Femur (tissue), 1 donor: ENCODE results near the gene OR5A1.
"Not testable (repeated sequence)": the region's sequence is repeated elsewhere in the genome, so short reads cannot be mapped to it uniquely, and the experiment has no call there.

Experiments
- DNase-seq: peaks from one replicate; pipeline ENCODE4 v3.0.0-alpha.2; 2017

OR5A1 gene

DNA sequence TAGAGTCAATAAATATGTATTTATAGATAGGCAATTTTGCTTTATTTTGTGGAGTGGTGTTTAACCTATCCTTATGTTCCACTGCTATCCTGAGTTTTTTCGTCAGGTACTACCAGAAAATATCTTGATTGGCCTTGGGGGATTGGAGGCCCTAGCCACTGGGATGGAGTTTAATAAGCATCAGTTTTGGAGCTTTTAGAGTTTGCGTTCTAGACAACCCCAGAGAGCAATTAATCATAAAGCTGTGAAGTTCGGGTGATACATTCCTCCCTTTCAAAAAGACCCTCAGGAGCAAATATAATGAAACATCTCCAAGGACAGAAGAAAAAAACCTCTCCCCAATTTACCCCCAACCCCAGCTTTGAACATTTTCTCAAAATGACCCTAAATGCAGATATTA lies at the start of gene OR5A1:
Gene OR5A1, plus strand, starts transcription at position 301 of the 400 bp plus-strand sequence. CDS start 6,700 bp downstream, outside the sequence.
- no peak for DNase-seq

DNA sequence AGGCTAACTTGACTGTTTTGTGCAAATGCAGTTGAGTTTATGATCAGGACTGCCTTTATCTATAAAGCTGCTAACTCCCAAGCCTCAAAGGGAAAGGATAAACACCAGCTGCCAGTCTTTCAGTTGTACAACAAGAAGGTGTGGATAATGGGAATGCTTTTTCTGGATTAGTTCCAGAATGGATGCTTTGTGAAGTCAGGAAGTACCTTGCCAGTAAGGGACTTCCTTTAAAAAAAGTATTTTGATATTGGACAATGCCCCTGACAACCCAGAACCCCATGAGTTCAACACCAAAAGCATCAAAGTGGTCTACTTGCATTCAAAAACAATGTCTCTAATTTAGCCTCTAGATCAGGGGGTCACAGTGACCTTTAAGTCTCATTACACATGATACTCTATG lies 42.1 kb upstream of the OR5A1 start:
- DNase-seq = no peak

DNA sequence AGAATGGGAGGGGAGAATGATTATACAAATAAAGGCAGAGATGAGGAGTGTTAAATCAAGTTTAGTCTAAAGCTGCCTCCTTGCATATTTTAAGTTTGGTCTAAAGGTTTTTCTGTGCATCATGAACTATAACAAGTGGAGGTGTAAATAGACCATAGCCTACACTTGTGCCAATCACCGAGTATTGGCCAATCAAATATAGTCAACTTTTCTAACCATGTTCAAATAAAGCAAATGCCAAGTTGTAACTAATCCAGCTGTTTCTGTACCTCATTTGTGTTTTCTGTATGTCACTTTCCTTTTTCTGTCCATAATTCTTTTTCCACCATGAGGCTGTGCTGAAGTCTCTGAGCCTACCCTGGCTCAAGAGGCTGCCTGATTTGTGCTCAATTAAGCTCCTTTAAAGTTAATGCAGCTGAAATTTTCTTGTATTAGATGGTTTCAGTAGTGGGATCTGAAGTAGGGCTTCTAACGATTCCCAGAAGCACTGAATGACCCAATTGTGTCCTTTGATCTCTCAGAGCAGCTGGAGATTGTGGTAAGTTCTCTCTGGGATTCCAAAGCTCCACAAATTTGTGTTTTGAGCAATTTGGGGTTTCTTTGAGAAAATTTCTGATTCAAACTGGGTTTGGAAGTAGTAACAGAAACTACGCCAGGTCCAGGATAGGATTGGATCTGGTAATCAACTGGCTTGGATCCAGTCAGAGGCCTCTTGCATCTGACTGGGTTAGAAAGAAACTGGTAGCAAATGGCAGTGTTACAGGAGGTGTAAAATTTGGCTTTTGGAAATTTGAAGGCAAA lies 35.6 kb upstream of the OR5A1 start:
- no peak for DNase-seq

DNA sequence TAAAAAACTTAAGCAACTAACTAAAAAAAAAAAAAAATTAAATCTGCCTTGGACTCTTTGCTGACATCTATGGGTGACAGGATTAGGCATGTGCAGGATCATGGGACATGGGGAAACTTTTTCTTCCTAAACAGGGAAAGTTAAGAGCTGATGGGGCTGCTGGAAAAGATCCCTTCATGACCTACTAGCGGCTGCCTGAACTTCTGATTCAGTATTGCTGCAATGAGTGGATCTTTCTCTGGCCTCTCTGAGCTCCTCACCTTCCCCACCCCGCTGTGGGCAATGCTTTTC lies 35.1 kb upstream of the OR5A1 start:
- DNase-seq = no peak

DNA sequence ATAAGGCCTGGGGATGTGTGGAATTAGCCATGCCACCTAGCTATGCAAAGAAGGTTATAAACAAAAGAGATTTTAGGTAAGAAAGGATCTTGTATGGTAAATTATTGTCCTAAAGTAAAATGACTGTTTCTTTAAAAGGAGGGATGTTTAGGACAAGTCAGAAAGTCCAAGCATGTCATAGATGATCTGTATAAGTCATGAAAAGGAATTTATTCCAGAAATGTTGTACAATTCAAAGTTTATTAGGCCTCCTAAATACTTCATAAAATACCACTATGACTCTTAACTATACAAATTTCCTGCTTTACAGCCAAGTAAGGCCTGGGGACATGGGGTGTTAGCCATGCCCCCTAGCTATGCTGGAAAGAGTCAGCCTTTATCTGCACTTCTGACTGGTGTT lies 32.7 kb upstream of the OR5A1 start:
- no peak for DNase-seq

DNA sequence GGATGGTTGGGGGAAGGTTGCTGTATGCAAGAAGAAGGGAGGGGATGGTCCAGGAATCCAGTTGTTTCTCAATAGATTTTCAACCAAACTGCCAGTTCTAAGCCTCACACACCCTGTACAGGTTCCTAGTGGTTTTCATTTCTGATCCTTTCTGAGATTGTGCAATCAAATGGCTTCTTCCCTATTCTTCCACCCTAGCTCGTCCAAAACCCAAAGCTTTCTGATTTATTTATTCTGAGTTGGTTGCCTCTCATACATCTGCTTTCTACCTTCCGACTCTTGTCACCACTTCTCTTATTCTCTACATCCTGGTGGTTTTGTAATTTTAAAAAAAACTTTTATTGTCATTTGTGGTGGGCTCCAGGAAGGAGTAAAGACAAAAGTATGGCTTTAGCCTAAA lies 22.6 kb upstream of the OR5A1 start:
- DNase-seq = no peak

DNA sequence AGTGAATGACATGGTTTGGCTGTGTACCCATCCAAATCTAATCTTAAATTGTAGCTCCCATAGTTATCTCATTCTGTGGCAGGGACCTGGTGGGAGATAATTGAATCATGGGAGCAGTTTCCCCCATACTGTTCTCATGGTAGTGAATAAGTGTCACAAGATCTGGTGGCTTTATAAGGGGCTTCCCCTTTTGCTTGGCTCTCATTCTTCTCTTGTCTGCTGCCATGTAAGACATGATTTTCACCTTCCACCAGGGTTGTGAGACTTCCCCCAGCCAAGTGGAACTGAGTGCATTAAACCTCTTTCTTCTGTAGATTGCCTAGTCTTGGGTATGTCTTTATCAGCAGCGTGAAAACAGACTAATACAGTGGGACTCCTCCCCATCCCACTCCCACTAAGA lies 21.2 kb upstream of the OR5A1 start:
- DNase-seq = no peak

DNA sequence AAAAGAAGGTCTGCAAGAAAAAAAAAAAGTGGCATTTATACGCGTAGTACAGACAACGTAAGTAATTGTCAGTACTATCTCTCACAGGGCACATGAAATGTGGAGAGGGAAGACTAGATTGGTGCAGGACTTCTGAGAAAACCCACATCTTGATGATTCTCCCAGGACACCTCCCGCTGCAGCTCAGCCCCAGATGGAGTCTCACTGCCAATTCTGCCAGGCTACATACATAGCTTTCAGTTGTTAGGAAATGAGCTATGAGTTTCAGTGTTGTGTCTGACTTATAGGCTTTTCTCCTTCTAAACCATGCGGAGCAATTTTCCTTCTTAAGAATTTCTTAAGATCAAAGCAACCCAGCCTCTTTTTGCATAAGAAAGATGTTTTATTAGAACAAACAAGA lies 19.7 kb upstream of the OR5A1 start:
- DNase-seq = no peak

DNA sequence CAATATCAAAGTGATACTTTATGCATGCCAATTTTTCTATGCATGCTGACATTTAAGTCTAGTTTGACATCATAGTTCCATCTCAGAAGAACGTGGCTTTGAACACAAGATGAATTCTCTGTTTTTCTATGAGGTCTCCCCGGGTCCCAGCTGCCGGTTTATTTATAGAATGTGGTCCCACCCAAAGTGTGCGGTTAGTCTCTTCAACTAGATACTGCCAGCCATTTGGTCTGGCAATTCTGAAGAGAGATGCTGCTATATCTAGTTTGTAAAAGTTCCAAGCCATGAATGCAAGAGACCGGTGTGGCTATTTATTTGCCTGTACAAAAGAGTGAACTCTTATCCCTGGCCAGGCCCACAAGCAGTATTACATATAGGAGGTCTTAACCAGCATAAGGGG lies 19.2 kb upstream of the OR5A1 start:
- peak; percentile 38 for DNase-seq

DNA sequence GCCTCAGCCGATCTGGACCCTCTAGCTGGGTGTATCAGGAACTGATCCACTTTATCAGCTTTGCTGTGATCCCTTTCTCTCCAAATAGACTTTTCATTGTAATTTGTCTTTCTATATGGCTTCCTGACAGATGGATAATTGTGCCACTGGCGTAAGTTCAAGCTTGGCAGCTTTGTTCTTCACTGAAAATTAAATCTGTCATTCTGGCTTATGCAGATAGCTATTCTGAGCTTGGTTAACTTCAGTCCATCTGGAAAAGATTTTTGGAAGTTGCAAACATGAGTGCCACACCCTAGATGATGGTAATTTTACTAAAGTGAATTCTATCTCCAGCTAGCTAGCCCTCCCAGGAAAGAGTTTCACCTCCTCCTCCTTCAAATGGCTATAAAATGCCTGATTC lies 18.1 kb upstream of the OR5A1 start:
- no peak for DNase-seq

DNA sequence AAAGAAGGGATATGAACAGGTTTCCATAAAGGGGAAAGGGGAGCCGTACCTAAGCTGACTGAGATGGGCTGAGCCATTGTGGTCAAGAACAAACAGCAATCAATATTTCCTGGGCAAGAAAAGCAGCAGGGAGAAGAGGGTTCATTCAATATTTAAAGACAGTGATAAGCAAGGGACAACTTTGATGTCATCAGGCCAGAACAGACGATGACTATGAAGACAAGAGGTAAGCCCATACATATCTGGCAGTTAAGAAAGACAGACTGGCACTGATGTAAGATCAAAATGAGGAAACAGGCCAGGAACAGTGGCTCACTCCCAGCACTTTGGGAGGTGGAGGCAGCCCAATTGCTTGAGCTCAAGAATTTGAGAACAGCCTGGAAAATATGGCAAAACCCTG lies 12.4 kb upstream of the OR5A1 start:
- DNase-seq = no peak

DNA sequence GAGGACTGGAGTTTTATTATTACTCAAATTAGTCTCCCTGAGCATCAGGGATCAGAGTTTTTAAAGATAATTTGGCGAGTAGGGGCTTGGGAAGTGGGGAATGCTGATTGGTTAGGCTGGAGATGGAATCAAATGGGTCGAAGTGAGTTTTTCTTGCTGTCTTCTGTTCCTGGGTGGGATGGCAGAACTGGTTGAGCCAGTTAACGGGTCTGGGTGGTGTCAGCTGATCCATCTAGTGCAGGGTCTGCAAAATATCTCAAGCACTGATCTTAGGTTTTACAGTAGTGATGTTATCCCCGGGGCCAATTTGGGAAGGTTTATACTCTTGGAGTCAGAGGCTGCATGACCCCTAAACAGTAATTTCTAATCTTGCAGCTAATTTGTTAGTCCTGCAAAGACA lies 11.1 kb upstream of the OR5A1 start:
- DNase-seq = no peak

DNA sequence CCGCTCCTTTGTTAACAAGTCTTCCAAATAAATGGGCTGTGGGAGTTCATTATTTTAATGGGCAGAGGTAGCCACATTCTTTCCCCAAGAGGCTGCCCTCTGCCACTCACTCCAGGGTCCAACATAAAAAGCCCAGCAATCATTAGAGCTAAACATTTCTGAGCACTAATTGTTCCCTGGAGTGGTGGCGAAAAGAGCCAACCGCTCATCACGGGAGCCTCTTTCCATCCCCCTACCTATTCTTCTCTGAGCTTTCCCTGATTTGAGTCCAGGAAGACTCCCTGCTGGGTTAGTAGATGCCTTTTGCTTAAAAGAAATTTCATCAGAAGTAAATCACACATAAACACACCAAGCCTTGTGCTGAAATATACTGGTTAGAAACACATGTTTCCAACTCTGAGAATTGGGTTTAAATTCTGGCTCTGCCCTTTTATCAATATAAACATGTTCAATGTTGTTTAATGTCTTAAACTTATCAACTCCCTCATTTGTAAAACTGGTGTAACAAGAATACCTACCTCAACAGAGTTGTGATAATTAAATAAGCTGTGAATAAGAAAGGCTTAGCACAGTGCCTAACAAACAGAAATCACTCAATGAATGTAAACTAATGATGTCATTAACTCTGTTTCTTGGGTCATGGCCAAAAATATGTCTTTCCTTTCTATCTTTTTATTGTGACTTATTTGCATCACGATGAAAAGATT lies 9.8 kb upstream of the OR5A1 start, which contains the start of gene OR5A2:
Gene OR5A2, minus strand, starts transcription at position 53 of the 707 bp plus-strand sequence. CDS start 3,460 bp downstream, outside the sequence.
- DNase-seq = no peak

DNA sequence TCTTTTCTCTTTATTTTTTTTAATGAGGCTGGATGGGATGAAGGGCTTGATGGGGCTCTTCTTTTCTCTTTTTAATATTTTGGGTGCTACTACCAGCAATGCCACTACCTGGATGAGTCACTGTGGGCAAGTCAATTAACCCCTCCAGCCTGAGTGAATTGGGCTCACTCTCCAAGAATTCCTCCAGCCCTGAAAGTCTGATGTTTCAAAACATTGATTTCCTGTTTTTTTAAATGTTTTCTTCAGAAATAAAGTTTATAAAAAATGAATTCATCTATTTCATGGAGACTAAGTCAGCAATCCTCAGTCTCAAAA lies 9.2 kb upstream of the OR5A1 start:
- no peak for DNase-seq

DNA sequence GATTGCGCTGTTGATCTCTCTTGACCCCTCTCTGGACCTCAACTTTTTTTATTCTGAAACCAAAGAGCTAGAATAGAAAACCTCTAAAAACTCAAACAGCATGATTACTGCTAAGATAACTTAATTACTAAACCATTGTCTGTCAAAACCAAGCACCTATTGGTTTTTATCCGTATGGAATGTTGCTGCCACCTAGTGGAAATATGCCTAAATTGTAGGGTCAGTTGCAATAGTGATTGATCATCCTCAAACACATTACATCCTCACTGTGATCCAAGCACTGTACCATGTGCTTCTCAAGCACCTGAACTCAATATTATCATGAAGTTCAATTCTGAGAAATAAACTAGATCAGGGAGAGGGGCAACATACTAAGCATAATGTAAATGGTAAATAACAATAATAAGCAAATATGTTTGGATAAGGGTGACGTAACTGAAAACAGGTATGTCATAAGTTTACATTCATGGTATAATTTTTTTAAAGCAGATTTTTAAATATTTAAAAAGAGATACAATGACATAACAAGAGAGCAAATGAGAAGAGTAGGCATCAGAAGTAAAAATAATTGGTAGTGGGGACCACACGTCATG lies 6.2 kb upstream of the OR5A1 start:
- no peak for DNase-seq

DNA sequence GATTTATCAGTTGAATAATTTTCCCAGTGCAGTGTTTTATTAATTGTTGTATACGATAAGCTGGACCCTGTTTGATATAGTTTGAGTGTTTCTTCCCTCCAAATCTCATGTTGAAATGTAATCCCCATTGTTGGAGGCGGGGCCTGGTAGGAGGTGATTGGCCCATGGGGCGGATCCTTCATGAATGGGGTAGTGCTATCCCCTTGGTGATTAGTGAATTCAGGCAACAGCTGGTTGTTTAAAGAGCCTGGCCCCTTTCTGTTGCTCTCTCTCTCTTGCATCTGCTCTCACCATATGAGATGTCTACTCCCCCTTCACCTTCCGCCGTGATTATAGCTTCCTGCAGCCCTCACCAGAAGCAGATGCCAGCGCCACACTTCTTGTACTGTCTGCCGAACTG lies 1.5 kb downstream of the OR5A1 start:
- no peak for DNase-seq

DNA sequence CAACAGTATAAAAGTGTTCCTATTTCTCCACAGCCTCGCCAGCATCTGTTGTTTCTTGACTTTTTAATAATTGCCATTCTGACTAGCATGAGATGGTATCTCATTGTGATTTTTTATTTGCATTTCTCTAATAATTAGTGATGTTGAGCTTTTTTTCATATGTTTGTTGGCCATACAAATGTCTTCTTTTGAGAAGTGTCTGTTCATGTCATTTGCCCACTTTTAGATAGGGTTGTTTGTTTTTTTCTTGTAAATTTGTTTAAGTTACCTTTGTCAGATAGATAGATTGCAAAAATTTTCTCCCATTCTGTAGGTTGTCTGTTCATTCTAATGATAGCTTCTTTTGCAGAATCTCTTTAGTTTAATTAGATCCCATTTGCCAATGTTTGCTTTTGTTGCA lies 9.4 kb downstream of the OR5A1 start:
- not testable (repeated sequence) for DNase-seq

DNA sequence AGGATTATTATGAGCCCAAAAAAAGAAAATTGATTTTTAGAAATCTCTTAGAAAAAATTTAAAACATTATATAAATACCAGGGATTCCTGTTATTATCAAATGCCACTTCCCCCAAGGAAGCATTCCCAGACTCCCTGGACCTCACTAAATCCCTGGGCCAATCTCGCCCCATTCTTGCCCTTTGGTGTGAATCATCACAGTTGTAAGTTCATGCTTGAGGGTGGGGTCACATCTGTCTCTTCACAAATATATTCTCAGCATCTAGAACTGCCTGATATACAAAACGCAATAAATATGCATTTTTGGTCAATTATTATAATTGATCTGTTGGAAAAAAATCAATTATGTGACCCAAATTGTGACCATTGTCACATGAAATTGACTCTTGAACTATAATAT lies 12.2 kb downstream of the OR5A1 start:
- DNase-seq = no peak

DNA sequence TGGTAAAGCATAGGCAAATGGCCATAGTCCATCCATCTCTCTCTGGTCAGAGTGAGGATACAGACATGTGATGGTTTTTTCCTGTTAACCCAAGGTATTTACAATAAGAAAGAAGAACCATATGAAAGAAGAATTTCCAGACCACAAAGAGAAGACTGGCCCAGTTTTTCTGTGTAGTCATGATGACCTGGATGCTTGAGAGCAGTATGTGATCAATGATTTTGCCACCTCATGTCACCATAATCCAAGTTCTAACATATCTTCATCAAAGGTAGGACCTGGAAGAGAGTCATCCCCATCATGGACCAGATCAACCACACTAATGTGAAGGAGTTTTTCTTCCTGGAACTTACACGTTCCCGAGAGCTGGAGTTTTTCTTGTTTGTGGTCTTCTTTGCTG lies 20.4 kb downstream of the OR5A1 start, which contains the start of gene OR4D6:
Gene OR4D6, plus strand, starts transcription at position 301 of the 400 bp plus-strand sequence. Its CDS starts 0 bp downstream, at position 301.
- DNase-seq = no peak

DNA sequence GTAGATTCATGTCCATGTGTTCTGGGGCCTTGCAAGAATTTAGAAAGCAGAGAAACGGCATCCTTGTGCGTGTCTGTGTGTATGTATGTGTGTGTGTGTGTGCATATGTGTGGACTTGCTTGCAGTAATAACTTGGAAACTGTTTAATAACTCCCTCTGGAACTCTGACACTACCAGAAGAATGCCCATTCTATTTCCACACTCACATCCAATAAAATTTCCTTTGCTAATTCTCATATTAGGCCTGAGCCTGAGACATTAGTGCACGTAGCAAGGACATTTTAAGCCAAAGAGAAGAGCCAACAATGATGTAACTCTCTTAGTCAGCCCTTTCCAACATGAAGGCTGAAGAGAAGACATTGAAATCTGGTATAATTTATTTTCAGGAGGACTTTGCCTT lies 23.6 kb downstream of the OR5A1 start:
- no peak for DNase-seq

DNA sequence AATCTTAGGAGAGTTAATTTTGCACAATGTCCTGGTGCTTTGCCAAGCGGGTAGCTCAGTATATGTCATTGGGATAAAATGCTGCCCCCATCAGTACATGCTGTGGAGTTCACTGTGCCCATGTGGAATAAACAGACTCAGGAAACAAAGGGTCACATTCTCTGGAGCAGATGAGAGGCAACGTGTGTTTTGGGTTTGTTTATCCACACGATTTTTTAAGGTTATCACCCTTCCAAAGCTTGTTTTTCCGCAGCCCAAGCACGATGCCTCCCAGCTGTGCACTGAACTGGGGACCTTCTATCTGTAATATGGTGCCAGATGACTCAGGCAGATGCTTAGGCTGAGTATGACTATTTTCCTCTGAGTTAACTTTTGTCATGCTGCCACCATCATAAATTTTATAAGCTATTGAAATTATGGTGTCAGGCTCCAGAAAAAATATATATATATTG lies 26.9 kb downstream of the OR5A1 start:
- peak; percentile 47 for DNase-seq

DNA sequence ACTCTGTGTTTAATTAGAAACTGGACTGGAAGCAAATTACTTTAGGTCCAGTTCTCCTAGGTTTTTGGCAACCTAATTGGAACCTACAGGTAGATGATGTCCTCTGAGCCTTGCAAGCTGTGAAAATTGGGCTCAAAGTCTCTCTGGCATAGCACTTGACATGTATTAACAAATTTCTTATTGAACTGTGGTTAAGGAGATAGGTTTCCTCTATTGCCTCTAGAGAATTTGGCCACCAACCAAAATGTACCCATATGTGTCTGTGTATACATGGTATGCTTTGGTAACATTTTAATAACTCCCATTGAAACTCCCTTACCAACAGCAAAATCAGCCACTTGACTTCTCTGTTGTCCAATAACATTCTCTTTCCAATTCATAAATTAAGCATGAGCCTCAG lies 36.7 kb downstream of the OR5A1 start, which contains the start of gene OR4D10:
Gene OR4D10, plus strand, starts transcription at position 301 of the 400 bp plus-strand sequence. CDS start 4,115 bp downstream, outside the sequence.
- DNase-seq = no peak

DNA sequence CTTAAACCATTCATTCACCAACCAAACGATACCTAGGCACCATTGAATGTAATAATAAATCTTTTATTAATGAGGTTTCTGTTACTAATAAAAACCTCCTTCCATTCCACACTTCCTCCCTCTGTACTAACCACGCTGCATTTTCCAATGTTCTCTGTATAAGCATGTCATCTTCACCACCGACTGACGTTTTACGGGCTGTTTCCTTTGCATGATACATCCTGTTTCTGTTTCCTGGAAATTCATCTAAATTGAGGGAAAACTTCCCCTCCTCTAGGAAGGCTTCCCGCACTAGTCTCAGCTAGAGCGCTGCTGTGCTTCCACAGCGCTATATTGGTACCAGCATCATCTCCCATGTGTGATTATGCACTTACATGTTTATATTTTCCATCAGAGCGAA lies 38.9 kb downstream of the OR5A1 start:
- DNase-seq = no peak

DNA sequence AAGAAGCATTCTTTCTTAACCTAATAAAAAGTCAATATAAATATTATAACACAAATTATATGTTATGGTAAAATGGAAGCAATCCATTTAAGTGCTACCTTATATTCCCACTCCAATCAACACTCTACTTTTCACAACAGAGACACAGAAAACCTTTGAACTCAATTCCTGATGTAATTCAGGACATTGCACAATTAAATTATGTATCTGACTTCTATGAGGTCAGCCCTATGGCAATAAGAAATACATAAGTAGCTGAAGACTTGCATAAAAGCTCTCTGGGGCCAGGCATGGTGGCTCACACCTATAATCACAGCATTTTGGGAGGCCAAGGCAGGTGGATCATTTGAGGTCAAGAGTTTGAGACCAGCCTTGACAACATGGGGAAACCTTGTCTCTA lies 43.6 kb downstream of the OR5A1 start:
- DNase-seq = no peak
